ENCODE results near the gene ZNF726. TPM values are rescaled to one million over a fixed set of nuclear protein-coding genes. Genes with fewer than 3 reads are reported as not detected.

Gene ZNF726
- total and polyA plus RNA-seq, 2 experiments from 2014 or later, result 0.48 to 0.66 TPM

DNA sequence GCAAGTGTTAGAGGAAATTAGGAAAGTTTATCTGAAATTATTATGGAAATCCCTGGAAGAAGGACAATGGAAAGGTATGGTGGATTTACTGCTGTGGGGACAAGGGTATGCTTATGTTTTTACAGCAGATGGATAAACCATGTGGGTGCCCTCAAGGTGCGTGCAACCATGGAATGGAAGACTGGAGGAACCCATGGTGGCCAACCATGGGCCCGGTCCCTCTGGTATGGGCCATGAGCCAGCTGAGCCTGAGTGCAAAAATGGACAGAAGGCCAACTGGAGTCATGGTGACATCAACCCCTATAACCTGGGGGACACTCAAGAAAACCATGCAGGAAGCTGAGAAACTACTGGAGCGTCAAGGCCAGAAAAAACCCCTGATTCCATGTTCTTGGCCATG lies 46.1 kb upstream of the ZNF726 start:
- Mint-ChIP-seq H3K4me3 (no peak overlapping the region), H3K27me3 (ENCODE audit: insufficient read depth, low read depth, poor library complexity) (peaks cover 3% of the 10 kb centered on the region), H3K9me3 (peaks cover 76% of the 10 kb centered on the region), H3K4me1 (no peaks in the 10 kb centered on the region), H3K27ac (no peak overlapping the region), H3K36me3 (ENCODE audit: low read depth) (peaks cover 63% of the 10 kb centered on the region)
- Histone ChIP-seq H3K36me3 (ENCODE audit: insufficient read depth) (0 out of 2 replicates have a peak, but pooled peaks cover 3% of the 10 kb centered on the region), H3K27me3 (ENCODE audit: insufficient read depth) (no peaks in the 10 kb centered on the region), H3F3A (replicated peaks; ENCODE audit: low read depth) (no peaks in the 10 kb centered on the region), H3K4me3 (no peak overlapping the region), H3K79me2 (replicated peaks; ENCODE audit: insufficient read depth) (no peaks in the 10 kb centered on the region), H3K9me2 (ENCODE audit: insufficient read depth) (no peaks in the 10 kb centered on the region), H2AFZ (no peak overlapping the region), H4K20me1 (replicated peaks; ENCODE audit: insufficient read depth) (no peaks in the 10 kb centered on the region), H3K4me1 (ENCODE audit: insufficient read depth) (no peaks in the 10 kb centered on the region), H3K4me2 (no peak overlapping the region), H3K27ac (ENCODE audit: low read depth) (no peak overlapping the region)
- DNase-seq (ENCODE audit: low spot score) (no peak), ATAC-seq (no peak)
- TF ChIP-seq ZNF331 (CRISPR knock-in tag; IDR thresholded peaks at IDR 0.05; ENCODE audit: low read depth) (no peak), POLR2AphosphoS5 (IDR thresholded peaks at IDR 0.05; ENCODE audit: low read depth) (no peak), STAT1 (IDR thresholded peaks at IDR 0.05; ENCODE audit: unreplicated experiment) (no peak), NANOG (IDR thresholded peaks at IDR 0.05; ENCODE audit: borderline replicate concordance) (no peak), EZH2phosphoT487 (IDR thresholded peaks at IDR 0.05; ENCODE audit: unreplicated experiment) (no peak), ZNF114 (CRISPR knock-in tag; IDR thresholded peaks at IDR 0.05) (no peak), CREB1 (CRISPR knock-in tag; IDR thresholded peaks at IDR 0.05; ENCODE audit: low read depth) (no peak), JUNB (IDR thresholded peaks at IDR 0.05; ENCODE audit: unreplicated experiment) (no peak), EZH2 (IDR thresholded peaks at IDR 0.05; ENCODE audit: low read depth, unreplicated experiment) (no peak)
- TF ChIP-seq, protein P1, sequence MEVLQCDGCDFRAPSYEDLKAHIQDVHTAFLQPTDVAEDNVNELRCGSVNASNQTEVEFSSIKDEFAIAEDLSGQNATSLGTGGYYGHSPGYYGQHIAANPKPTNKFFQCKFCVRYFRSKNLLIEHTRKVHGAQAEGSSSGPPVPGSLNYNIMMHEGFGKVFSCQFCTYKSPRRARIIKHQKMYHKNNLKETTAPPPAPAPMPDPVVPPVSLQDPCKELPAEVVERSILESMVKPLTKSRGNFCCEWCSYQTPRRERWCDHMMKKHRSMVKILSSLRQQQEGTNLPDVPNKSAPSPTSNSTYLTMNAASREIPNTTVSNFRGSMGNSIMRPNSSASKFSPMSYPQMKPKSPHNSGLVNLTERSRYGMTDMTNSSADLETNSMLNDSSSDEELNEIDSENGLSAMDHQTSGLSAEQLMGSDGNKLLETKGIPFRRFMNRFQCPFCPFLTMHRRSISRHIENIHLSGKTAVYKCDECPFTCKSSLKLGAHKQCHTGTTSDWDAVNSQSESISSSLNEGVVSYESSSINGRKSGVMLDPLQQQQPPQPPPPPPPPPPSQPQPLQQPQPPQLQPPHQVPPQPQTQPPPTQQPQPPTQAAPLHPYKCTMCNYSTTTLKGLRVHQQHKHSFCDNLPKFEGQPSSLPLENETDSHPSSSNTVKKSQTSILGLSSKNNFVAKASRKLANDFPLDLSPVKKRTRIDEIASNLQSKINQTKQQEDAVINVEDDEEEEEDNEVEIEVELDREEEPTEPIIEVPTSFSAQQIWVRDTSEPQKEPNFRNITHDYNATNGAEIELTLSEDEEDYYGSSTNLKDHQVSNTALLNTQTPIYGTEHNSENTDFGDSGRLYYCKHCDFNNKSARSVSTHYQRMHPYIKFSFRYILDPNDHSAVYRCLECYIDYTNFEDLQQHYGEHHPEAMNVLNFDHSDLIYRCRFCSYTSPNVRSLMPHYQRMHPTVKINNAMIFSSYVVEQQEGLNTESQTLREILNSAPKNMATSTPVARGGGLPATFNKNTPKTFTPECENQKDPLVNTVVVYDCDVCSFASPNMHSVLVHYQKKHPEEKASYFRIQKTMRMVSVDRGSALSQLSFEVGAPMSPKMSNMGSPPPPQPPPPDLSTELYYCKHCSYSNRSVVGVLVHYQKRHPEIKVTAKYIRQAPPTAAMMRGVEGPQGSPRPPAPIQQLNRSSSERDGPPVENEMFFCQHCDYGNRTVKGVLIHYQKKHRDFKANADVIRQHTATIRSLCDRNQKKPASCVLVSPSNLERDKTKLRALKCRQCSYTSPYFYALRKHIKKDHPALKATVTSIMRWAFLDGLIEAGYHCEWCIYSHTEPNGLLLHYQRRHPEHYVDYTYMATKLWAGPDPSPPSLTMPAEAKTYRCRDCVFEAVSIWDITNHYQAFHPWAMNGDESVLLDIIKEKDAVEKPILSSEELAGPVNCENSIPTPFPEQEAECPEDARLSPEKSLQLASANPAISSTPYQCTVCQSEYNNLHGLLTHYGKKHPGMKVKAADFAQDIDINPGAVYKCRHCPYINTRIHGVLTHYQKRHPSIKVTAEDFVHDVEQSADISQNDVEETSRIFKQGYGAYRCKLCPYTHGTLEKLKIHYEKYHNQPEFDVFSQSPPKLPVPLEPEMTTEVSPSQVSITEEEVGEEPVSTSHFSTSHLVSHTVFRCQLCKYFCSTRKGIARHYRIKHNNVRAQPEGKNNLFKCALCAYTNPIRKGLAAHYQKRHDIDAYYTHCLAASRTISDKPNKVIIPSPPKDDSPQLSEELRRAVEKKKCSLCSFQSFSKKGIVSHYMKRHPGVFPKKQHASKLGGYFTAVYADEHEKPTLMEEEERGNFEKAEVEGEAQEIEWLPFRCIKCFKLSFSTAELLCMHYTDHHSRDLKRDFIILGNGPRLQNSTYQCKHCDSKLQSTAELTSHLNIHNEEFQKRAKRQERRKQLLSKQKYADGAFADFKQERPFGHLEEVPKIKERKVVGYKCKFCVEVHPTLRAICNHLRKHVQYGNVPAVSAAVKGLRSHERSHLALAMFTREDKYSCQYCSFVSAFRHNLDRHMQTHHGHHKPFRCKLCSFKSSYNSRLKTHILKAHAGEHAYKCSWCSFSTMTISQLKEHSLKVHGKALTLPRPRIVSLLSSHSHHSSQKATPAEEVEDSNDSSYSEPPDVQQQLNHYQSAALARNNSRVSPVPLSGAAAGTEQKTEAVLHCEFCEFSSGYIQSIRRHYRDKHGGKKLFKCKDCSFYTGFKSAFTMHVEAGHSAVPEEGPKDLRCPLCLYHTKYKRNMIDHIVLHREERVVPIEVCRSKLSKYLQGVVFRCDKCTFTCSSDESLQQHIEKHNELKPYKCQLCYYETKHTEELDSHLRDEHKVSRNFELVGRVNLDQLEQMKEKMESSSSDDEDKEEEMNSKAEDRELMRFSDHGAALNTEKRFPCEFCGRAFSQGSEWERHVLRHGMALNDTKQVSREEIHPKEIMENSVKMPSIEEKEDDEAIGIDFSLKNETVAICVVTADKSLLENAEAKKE (CRISPR knock-in tag; IDR thresholded peaks at IDR 0.05), result no peak
- TF ChIP-seq, protein P2, sequence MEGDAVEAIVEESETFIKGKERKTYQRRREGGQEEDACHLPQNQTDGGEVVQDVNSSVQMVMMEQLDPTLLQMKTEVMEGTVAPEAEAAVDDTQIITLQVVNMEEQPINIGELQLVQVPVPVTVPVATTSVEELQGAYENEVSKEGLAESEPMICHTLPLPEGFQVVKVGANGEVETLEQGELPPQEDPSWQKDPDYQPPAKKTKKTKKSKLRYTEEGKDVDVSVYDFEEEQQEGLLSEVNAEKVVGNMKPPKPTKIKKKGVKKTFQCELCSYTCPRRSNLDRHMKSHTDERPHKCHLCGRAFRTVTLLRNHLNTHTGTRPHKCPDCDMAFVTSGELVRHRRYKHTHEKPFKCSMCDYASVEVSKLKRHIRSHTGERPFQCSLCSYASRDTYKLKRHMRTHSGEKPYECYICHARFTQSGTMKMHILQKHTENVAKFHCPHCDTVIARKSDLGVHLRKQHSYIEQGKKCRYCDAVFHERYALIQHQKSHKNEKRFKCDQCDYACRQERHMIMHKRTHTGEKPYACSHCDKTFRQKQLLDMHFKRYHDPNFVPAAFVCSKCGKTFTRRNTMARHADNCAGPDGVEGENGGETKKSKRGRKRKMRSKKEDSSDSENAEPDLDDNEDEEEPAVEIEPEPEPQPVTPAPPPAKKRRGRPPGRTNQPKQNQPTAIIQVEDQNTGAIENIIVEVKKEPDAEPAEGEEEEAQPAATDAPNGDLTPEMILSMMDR (conservative IDR thresholded peaks at IDR 0.05; ENCODE audit: low read depth in 2 of 2), result no peak
- TF ChIP-seq, protein P3, sequence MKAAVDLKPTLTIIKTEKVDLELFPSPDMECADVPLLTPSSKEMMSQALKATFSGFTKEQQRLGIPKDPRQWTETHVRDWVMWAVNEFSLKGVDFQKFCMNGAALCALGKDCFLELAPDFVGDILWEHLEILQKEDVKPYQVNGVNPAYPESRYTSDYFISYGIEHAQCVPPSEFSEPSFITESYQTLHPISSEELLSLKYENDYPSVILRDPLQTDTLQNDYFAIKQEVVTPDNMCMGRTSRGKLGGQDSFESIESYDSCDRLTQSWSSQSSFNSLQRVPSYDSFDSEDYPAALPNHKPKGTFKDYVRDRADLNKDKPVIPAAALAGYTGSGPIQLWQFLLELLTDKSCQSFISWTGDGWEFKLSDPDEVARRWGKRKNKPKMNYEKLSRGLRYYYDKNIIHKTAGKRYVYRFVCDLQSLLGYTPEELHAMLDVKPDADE (IDR thresholded peaks at IDR 0.05), result no peak
- TF ChIP-seq, protein P4, sequence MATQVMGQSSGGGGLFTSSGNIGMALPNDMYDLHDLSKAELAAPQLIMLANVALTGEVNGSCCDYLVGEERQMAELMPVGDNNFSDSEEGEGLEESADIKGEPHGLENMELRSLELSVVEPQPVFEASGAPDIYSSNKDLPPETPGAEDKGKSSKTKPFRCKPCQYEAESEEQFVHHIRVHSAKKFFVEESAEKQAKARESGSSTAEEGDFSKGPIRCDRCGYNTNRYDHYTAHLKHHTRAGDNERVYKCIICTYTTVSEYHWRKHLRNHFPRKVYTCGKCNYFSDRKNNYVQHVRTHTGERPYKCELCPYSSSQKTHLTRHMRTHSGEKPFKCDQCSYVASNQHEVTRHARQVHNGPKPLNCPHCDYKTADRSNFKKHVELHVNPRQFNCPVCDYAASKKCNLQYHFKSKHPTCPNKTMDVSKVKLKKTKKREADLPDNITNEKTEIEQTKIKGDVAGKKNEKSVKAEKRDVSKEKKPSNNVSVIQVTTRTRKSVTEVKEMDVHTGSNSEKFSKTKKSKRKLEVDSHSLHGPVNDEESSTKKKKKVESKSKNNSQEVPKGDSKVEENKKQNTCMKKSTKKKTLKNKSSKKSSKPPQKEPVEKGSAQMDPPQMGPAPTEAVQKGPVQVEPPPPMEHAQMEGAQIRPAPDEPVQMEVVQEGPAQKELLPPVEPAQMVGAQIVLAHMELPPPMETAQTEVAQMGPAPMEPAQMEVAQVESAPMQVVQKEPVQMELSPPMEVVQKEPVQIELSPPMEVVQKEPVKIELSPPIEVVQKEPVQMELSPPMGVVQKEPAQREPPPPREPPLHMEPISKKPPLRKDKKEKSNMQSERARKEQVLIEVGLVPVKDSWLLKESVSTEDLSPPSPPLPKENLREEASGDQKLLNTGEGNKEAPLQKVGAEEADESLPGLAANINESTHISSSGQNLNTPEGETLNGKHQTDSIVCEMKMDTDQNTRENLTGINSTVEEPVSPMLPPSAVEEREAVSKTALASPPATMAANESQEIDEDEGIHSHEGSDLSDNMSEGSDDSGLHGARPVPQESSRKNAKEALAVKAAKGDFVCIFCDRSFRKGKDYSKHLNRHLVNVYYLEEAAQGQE (IDR thresholded peaks at IDR 0.05; ENCODE audit: unreplicated experiment), result no peak

Data from GM23338 (cell line).